NCI-H345 (cell line): Measurements from ENCODE around the gene DGAT2.
"Not testable (repeated sequence)": the region's sequence is repeated elsewhere in the genome, so short reads cannot be mapped to it uniquely, and the experiment has no call there.

ENCODE experiments used
- DNase-seq: peaks from one replicate; lab custom pipeline; 2025; lab: John Stamatoyannopoulos, UW

DGAT2 gene, protein sequence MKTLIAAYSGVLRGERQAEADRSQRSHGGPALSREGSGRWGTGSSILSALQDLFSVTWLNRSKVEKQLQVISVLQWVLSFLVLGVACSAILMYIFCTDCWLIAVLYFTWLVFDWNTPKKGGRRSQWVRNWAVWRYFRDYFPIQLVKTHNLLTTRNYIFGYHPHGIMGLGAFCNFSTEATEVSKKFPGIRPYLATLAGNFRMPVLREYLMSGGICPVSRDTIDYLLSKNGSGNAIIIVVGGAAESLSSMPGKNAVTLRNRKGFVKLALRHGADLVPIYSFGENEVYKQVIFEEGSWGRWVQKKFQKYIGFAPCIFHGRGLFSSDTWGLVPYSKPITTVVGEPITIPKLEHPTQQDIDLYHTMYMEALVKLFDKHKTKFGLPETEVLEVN

GRCh38 chr11:75768112-75768908 is at the start of gene DGAT2:
Gene DGAT2 (plus strand): TSS chr11:75768778. CDS start chr11:75768992, 214 bp downstream.
- peak; percentile 79 for DNase-seq

GRCh38 chr11:75719340-75720239 is 49.0 kb upstream of the DGAT2 start:
- no peak for DNase-seq

GRCh38 chr11:75720639-75721038 is 47.9 kb upstream of the DGAT2 start:
- no peak for DNase-seq

GRCh38 chr11:75721852-75722668 is 46.5 kb upstream of the DGAT2 start:
- no peak for DNase-seq

GRCh38 chr11:75722669-75723042 is 45.9 kb upstream of the DGAT2 start:
- no peak for DNase-seq

DNA sequence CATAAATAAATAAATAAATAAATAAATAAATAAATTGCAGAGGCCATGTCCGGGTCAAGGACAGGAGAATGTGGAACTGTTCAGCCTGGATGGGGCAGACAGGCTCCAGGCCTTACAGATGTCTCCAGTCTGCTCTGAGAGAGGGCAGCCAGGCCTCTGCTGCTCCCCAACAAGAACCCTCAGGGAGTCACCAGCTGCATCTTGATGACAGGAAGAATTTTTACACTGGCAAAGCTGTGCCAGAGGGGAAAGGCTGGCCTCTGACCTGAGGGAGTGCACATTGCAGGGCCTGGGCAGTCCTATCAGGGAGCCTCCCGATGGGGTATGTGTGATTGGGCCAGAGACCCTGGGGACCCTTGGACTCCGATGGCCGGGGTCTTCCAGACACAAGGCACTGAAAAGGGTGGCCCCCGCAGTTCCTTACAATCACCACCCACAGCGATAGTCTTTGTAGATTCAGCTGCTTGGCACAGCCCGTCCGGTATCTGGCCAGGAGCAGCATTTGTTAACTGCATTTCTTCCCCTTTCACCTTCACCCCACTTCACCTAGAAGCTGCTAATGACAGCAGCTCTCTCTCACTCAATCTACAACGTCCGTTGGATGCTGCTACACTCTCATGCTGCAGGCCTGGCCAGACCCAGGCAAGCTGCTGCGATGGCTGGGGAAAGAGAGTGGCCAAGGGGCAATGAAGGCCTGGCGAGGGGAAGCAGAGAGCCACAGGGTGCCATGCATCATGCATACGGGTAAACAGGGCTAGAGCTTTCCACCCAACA is 42.8 kb upstream of the DGAT2 start:
- DNase-seq: no peak

GRCh38 chr11:75728992-75729391 is 39.6 kb upstream of the DGAT2 start:
- DNase-seq: no peak

DNA sequence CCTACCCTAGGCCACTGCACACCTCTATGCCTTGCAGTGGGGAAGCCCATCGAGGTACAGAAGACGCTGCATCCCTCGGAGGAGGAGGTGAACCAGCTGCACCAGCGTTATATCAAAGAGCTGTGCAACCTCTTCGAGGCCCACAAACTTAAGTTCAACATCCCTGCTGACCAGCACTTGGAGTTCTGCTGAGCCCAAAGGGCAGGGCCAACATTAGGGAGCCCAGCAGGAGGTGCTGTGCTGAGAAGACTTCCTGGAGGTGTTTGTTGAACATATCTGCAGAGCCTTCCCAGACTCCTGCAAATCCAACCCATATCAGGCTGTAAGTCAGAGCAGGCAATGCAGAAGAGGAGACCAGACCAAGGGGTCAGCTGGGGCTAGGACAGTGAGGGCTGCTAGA is 37.5 kb upstream of the DGAT2 start:
- DNase-seq: no peak

GRCh38 chr11:75733071-75733430 is 35.5 kb upstream of the DGAT2 start:
- DNase-seq: no peak

DNA sequence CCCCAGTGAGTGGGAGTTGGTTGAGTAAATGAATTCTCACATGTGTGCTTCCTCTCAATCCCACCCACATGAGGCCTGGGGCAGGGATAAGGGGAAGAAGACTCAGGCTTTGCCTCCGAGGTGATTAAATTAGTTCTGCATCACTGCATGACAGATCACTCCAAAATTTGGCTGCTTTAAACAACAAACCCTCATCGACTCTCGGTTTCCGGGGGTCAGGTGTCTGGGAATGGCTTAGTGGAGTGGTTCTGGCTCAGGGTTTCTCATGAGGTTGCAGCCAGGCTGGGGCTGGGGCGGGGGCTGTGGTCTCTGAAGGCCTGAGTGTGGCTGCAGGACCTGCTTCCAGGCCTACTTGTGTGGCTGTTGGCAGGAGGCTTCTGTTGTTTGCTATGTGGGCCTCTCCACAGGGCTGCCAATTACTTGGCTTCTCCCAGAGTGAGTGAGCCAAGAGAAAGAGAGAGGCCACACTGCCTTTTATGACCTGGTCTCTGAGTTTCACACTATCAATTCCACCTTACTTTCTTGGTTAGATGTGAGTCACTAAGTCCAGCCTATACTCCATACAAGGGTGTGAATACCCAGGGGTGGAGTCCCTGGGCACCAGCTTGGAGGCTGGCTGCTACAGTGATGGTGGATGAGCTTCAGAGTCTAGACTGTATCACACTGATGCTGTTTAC is 35.0 kb upstream of the DGAT2 start:
- DNase-seq: peak; percentile 6

DNA sequence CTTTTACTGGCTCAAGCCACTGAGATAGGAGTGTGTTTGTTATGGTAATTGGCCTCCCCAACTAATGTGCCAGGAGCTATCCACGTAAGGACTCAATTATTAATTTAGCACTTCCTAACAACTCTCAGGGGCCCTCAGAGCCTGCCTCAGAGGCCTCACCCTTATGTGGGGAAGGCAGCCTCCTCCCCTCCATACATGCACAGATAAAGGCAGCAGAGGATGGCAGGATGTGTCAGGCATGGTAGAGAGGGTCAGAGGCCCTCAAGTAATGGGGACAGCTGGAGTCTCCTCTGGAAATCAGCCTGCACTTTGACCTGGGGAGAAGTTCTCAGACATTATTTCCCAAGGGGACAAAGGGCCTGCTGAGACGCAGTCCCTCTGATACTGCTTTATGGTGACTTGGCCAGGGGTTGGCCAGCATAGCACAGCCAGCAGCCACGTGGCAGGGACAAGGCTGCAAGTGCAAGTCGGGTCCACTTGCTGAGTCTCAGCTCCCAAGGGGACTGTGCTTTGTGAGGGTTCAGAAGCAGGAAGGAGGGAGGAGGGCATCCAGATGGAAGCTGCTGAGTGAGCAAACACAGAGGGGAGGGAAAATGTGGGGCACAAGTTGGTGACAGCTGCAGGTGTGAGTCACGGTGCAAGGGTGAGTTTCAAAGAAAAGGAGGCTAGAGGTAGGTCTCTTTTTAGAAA is 33.9 kb upstream of the DGAT2 start:
- peak; percentile 16 for DNase-seq

- no peak for DNase-seq
Observed at GRCh38 chr11:75735181-75735845, 33.3 kb upstream of the DGAT2 start.

DNA sequence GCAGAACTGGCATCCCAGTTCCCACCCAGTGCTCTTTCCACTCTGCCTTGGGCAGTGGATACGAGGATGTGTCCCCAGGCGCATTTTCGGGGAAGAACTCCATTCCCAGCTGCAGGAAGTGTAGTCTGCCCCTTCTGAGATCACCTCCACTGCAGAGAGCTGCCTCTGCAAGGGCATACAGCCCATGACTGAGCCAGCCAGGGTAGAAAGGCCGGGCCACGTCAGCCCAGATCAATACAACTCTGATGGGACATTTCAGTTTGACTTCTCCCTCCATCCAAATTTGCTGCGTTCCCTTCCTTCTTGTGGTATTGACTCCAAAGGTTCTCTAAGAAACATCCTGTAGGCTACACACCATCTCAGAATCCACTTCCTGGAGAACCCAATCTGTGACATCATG is 31.3 kb upstream of the DGAT2 start:
- DNase-seq: no peak

GRCh38 chr11:75740681-75741080 is 27.9 kb upstream of the DGAT2 start:
- no peak for DNase-seq

GRCh38 chr11:75743159-75743558 is 25.4 kb upstream of the DGAT2 start:
- not testable (repeated sequence) for DNase-seq

- DNase-seq: no peak
Observed at GRCh38 chr11:75743711-75744563, 24.6 kb upstream of the DGAT2 start.

GRCh38 chr11:75745807-75746206 is 22.8 kb upstream of the DGAT2 start:
- DNase-seq: no peak

GRCh38 chr11:75748729-75749273 is 19.8 kb upstream of the DGAT2 start:
- DNase-seq: not testable (repeated sequence)
